WI38 (cell line): Measurements from ENCODE around the gene INSYN1.

ENCODE experiments used
- H3K4me3 ChIP-seq: 2 replicates; pipeline ENCODE4 v1.5.1; 2011; ENCODE audit warnings: low read depth, mild to moderate bottlenecking, control low read depth, low read length
- CTCF ChIP-seq: IDR thresholded peaks from 2 replicates; pipeline ENCODE4 v1.5.1; 2012; ENCODE audit warnings: low read depth, mild to moderate bottlenecking, control low read depth, low read length

Gene INSYN1

GRCh38 chr15:73770050-73770449 lies 16.9 kb upstream of the INSYN1 start:
- no peak overlapping the region for H3K4me3 ChIP-seq
- no peak for TF ChIP-seq CTCF

GRCh38 chr15:73767806-73768501 lies 14.8 kb upstream of the INSYN1 start:
- TF ChIP-seq CTCF, result no peak
- H3K4me3 ChIP-seq, result no peak overlapping the region

GRCh38 chr15:73766598-73766997 lies 13.4 kb upstream of the INSYN1 start:
- H3K4me3 ChIP-seq, result no peak overlapping the region
- no peak for TF ChIP-seq CTCF

GRCh38 chr15:73765778-73766177 lies 12.6 kb upstream of the INSYN1 start:
- no peak for TF ChIP-seq CTCF

GRCh38 chr15:73763931-73764330 lies 10.8 kb upstream of the INSYN1 start:
- H3K4me3 ChIP-seq, result no peak overlapping the region
- TF ChIP-seq CTCF, result no peak

More at GRCh38 chr15:73765778-73766177, 12.6 kb upstream of the INSYN1 start:
- H3K4me3 ChIP-seq, result no peak overlapping the region

- no peak for TF ChIP-seq CTCF
- H3K4me3 ChIP-seq, result no peak overlapping the region
Measured at GRCh38 chr15:73760330-73761329, 7.5 kb upstream of the INSYN1 start.

GRCh38 chr15:73758461-73758860 lies 5.3 kb upstream of the INSYN1 start:
- no peak for TF ChIP-seq CTCF

More at GRCh38 chr15:73758461-73758860, 5.3 kb upstream of the INSYN1 start:
- H3K4me3 ChIP-seq, result no peak overlapping the region
